HepG2 (cell line): ENCODE measurements around the gene TRIM37. TPM values are rescaled to one million over a fixed set of nuclear protein-coding genes. Genes with fewer than 3 reads are reported as not detected.
A peak's percentile ranks its signal among the peaks of the same experiment; 100 is the strongest.

ENCODE experiments used
- GFI1 ChIP-seq: sonication (generic); formaldehyde crosslinking; IDR thresholded peaks from 2 replicates; pipeline ENCODE4 v1.5.0; 2020; ENCODE audit warnings: missing genetic modification reagents, mild to moderate bottlenecking, borderline replicate concordance
- GTF3A ChIP-seq: sonication (generic); formaldehyde crosslinking; conservative IDR thresholded peaks from 2 replicates; pipeline ENCODE4 v1.4.0; 2020; ENCODE audit warnings: mild to moderate bottlenecking, missing genetic modification reagents
- HES4 ChIP-seq: sonication (generic); formaldehyde crosslinking; IDR thresholded peaks from 2 replicates; pipeline ENCODE4 v1.9.0; 2021; ENCODE audit warnings: mild to moderate bottlenecking, missing genetic modification reagents, borderline replicate concordance
- ISX ChIP-seq: sonication (generic); formaldehyde crosslinking; conservative IDR thresholded peaks from 2 replicates; pipeline ENCODE4 v1.5.0; 2020; ENCODE audit warnings: missing genetic modification reagents
- MATR3 ChIP-seq: sonication (generic); formaldehyde crosslinking; IDR thresholded peaks from 2 replicates; pipeline ENCODE4 v1.4.0; 2020; ENCODE audit warnings: missing genetic modification reagents
- ZBTB25 ChIP-seq: IDR thresholded peaks from 2 replicates; pipeline ENCODE4 v1.6.1; 2018; ENCODE audit warnings: missing genetic modification reagents
- ZBTB37 ChIP-seq: sonication (generic); formaldehyde crosslinking; IDR thresholded peaks from 2 replicates; pipeline ENCODE4 v1.4.0; 2020; ENCODE audit warnings: mild to moderate bottlenecking, missing genetic modification reagents
- ZHX2 ChIP-seq, 2 experiments: sonication (generic) in 1 of 2; formaldehyde crosslinking in 1 of 2; IDR thresholded peaks; 2 replicates each; pipeline versions ENCODE4 v1.6.1 to v1.9.0; 2014 to 2022; ENCODE audit warnings: antibody characterized with exemption in 1 of 2, borderline replicate concordance in 1 of 2, inconsistent platforms in 1 of 2, low read depth in 1 of 2, missing genetic modification reagents in 1 of 2
- ZNF253 ChIP-seq: sonication (generic); formaldehyde crosslinking; IDR thresholded peaks from 2 replicates; pipeline ENCODE4 v1.8.0; 2022; ENCODE audit warnings: mild to moderate bottlenecking, missing genetic modification reagents, borderline replicate concordance
- ZNF441 ChIP-seq: sonication (generic); formaldehyde crosslinking; IDR thresholded peaks from 2 replicates; pipeline ENCODE4 v1.7.0; 2021; ENCODE audit warnings: missing genetic modification reagents, borderline replicate concordance
- ZNF468 ChIP-seq: sonication (generic); formaldehyde crosslinking; IDR thresholded peaks from 2 replicates; pipeline ENCODE4 v1.8.0; 2022; ENCODE audit warnings: mild to moderate bottlenecking, moderate library complexity, missing genetic modification reagents
- ZNF512 ChIP-seq: sonication (generic); formaldehyde crosslinking; IDR thresholded peaks from 2 replicates; pipeline ENCODE4 v1.4.0; 2020; ENCODE audit warnings: mild to moderate bottlenecking, missing genetic modification reagents
- ZNF580 ChIP-seq: IDR thresholded peaks from 2 replicates; pipeline ENCODE4 v1.6.1; 2016; ENCODE audit warnings: low read depth, borderline replicate concordance
- ZNF670 ChIP-seq: sonication (generic); formaldehyde crosslinking; IDR thresholded peaks from 2 replicates; pipeline ENCODE4 v1.8.0; 2022; ENCODE audit warnings: mild to moderate bottlenecking, missing genetic modification reagents, borderline replicate concordance
- ZNF713 ChIP-seq: sonication (generic); formaldehyde crosslinking; IDR thresholded peaks from 2 replicates; pipeline ENCODE4 v1.4.0; 2020; ENCODE audit warnings: mild to moderate bottlenecking, missing genetic modification reagents
- ZNF737 ChIP-seq: sonication (generic); formaldehyde crosslinking; IDR thresholded peaks from 2 replicates; pipeline ENCODE4 v1.5.0; 2020; ENCODE audit warnings: missing genetic modification reagents, mild to moderate bottlenecking, borderline replicate concordance
- ZNF788 ChIP-seq: sonication (generic); formaldehyde crosslinking; IDR thresholded peaks from 2 replicates; pipeline ENCODE4 v1.5.0; 2020; ENCODE audit warnings: mild to moderate bottlenecking, missing genetic modification reagents, borderline replicate concordance
- polyA plus RNA-seq, 8 experiments: library from polyadenylated mRNA; depleted of rRNA in 3 of 8; stranded (reverse) in 7 of 8; unstranded in 1 of 8; fragments of >200 nt; fragmentation: Illumina TruSeq in 4 of 8; extraction: Trizol in 4 of 8; gene quantifications; 2 replicates each; pipeline versions ENCODE4 v1.2.1 to v1.2.3, GENCODE V29; 2011 to 2016; ENCODE audit warnings: low read depth in 4 of 8, missing spikeins in 1 of 8, mixed read lengths in 1 of 8; ENCODE audit not compliant: insufficient read depth in 1 of 8
- total RNA-seq, 5 experiments: library from RNA; depleted of rRNA; stranded (reverse); fragments of >200 nt; fragmentation: Illumina TruSeq; extraction: Trizol; gene quantifications; 2 replicates each; pipeline ENCODE4 v1.2.3, GENCODE V29; 2016; ENCODE audit warnings: low read depth in 1 of 5

Gene TRIM37
- total and polyA plus RNA-seq, 2 of the 13 experiments (the other 11 are each of a cell fraction or from before 2014, with no cell fraction given): 12.4 to 39.1 TPM

GRCh38 chr17:59154292-59154720 is 47.6 kb upstream of the TRIM37 start (continued):
- TF ChIP-seq ZBTB25 (CRISPR knock-in tag) (no peak), ZNF713 (CRISPR knock-in tag) (no peak), ZNF441 (CRISPR knock-in tag) (no peak), ZNF737 (CRISPR knock-in tag) (no peak), ZBTB37 (CRISPR knock-in tag) (peak; percentile 63; the same call in 1 of the 2 replicates), ZNF468 (CRISPR knock-in tag) (no peak), ZNF788 (no peak), ZHX2 (IDR thresholded peaks at IDR 0.05; ENCODE audit: low read depth) (no peak), ZHX2 (CRISPR knock-in tag; IDR thresholded peaks at IDR 0.05; ENCODE audit: borderline replicate concordance) (no peak), MATR3 (CRISPR knock-in tag) (no peak), ZNF580 (no peak), HES4 (CRISPR knock-in tag) (0 out of 2 replicates have a peak, but pooled peaks have one; percentile 53), ZNF253 (CRISPR knock-in tag) (0 out of 2 replicates have a peak, but pooled peaks have one; percentile 33), ZNF512 (0 out of 2 replicates have a peak, but pooled peaks have one; percentile 16), GTF3A (CRISPR knock-in tag) (0 out of 2 replicates have a peak, but pooled peaks have one; percentile 78), ZNF670 (CRISPR knock-in tag) (no peak), GFI1 (CRISPR knock-in tag) (no peak), ISX (CRISPR knock-in tag) (no peak)
